Umbilical cord (tissue), 2 donors: ENCODE results near the gene PSENEN. TPM values are rescaled to one million over a fixed set of nuclear protein-coding genes. Genes with fewer than 3 reads are reported as not detected.

Experiments
- DNase-seq: peaks from one replicate; pipeline ENCODE4 v3.0.0-alpha.2; 2015; ENCODE audit warnings: low spot score
- total RNA-seq: library from RNA; depleted of rRNA; stranded (reverse); fragments of >200 nt; gene quantifications from one replicate; pipeline ENCODE4 v1.2.3, GENCODE V29; 2014; ENCODE audit warnings: low replicate concordance; ENCODE audit not compliant: insufficient read depth

The PSENEN gene
- total RNA-seq, 1 donor from 2014 or later = 3.6 TPM

GRCh38 chr19:35733180-35734125 lies 12.0 kb upstream of the PSENEN start:
- no peak for DNase-seq

- DNase-seq = no peak
These were observed 11.2 kb upstream of the PSENEN start for GRCh38 chr19:35734273-35734672.

- DNase-seq = no peak
These were observed 10.6 kb upstream of the PSENEN start for GRCh38 chr19:35734889-35735288.

GRCh38 chr19:35736913-35737886 lies 8.3 kb upstream of the PSENEN start:
- DNase-seq = no peak

GRCh38 chr19:35738021-35738886 lies 7.2 kb upstream of the PSENEN start:
- no peak for DNase-seq

- DNase-seq = no peak
These were observed 6.6 kb upstream of the PSENEN start for GRCh38 chr19:35738887-35739229.

- no peak for DNase-seq
These were observed 6.0 kb upstream of the PSENEN start for GRCh38 chr19:35739275-35740107.

- DNase-seq = no peak
These were observed 5.4 kb upstream of the PSENEN start for GRCh38 chr19:35740108-35740422.

- peak; percentile 99 for DNase-seq
These were observed 4.8 kb upstream of the PSENEN start for GRCh38 chr19:35740423-35741202.

- no peak for DNase-seq
These were observed 4.3 kb upstream of the PSENEN start for GRCh38 chr19:35741203-35741515.

- peak; percentile 32 for DNase-seq
These were observed 3.2 kb upstream of the PSENEN start, which contains the start of gene IGFLR1 for GRCh38 chr19:35742121-35742724. Gene IGFLR1 (minus strand): TSS chr19:35742452. CDS start chr19:35741180, 1,272 bp downstream.

GRCh38 chr19:35743640-35744429 lies 1.6 kb upstream of the PSENEN start:
- DNase-seq = no peak

- peak; percentile 98 for DNase-seq
These were observed 772 bp upstream of the PSENEN start for GRCh38 chr19:35744430-35745327.

- no peak for DNase-seq
These were observed 624 bp downstream of the PSENEN start for GRCh38 chr19:35746087-35746462.

- DNase-seq = no peak
These were observed 1.1 kb downstream of the PSENEN start for GRCh38 chr19:35746531-35746930.

GRCh38 chr19:35748106-35749020 lies 2.9 kb downstream of the PSENEN start, which contains the start of gene LIN37:
Gene LIN37 (plus strand): TSS chr19:35748576. CDS start chr19:35748725, 149 bp downstream.
- peak; percentile 100 for DNase-seq
